Right lobe of liver (tissue), 6 donors: ENCODE measurements around the gene PAK5. TPM values are rescaled to one million over a fixed set of nuclear protein-coding genes. Genes with fewer than 3 reads are reported as not detected.

ENCODE experiments used
- ATAC-seq, 4 donors: fragments of 200-7000 bp; cut with Tn5 transposase; one replicate each; pipeline ENCODE4 v1.9.1; 2020; ENCODE audit warnings: mild to moderate bottlenecking in 4 of 4, moderate library complexity in 4 of 4
- DNase-seq, 3 donors: peaks; one replicate each; pipeline ENCODE4 v3.0.0-alpha.2; 2020
- H3K27ac ChIP-seq, 3 donors: fragments of 200-600 bp; one replicate each; pipeline ENCODE4 v1.8.0; 2022
- H3K27me3 ChIP-seq, 2 donors: fragments of 200-600 bp; one replicate each; pipeline ENCODE4 v1.8.0; 2022
- H3K36me3 ChIP-seq, 4 donors: fragments of 200-600 bp; sonication (generic) in 1 of 4; one replicate each; pipeline versions ENCODE4 v1.5.1 to v1.8.0; 2017 to 2022; ENCODE audit warnings: control low read depth in 1 of 4
- H3K4me1 ChIP-seq, 4 donors: fragments of 200-600 bp; sonication (generic) in 1 of 4; one replicate each; pipeline versions ENCODE4 v1.5.1 to v1.8.0; 2017 to 2022; ENCODE audit warnings: control low read depth in 1 of 4
- H3K4me3 ChIP-seq, 3 donors: fragments of 200-600 bp; one replicate each; pipeline ENCODE4 v1.8.0; 2022
- H3K9me3 ChIP-seq, 4 donors: fragments of 200-600 bp; sonication (generic) in 1 of 4; one replicate each; pipeline versions ENCODE4 v1.5.1 to v1.8.0; 2017 to 2022; ENCODE audit warnings: control low read depth in 1 of 4
- POLR2A ChIP-seq: fragments of 450-650 bp; IDR thresholded peaks from one replicate; pipeline ENCODE4 v1.6.1; 2017; ENCODE audit warnings: antibody characterized with exemption, mild to moderate bottlenecking
- WGBS: methylation state at CpG from one replicate; pipeline ENCODE4 v1.1.6; 2018; ENCODE audit warnings: low coverage, low lambda C conversion rate; ENCODE audit not compliant: insufficient coverage; ENCODE audit errors: missing lambda C conversion rate; 5-methylcytosine and 5-hydroxymethylcytosine counted together
- intact Hi-C, 2 donors: fragments of 100-400 bp; cut with DNase I; formaldehyde crosslinking; loops; one replicate each; pipeline versions ENCODE4 v1.11.2 to v1.14.1; 2022
- total RNA-seq, 6 experiments: library from RNA; depleted of rRNA in 2 of 6; stranded (reverse); fragments of >200 nt in 2 of 6; fragmentation: NEBNext Ultra II Directional in 3 of 6; extraction: Animal tissue kit (Norgen Biotek cat#: 25700) in 3 of 6; gene quantifications; one replicate each; pipeline versions ENCODE4 v1.1.0 to v1.2.4, GENCODE V29; 2016 to 2023
- TF ChIP-seq, protein P1 (sequence below), 4 donors: fragments of 200-600 bp in 3 of 4; fragments of 450-650 bp in 1 of 4; IDR thresholded peaks; one replicate each; pipeline versions ENCODE4 v1.5.1 to v1.8.0; 2016 to 2022; ENCODE audit warnings: antibody characterized with exemption in 4 of 4, mild to moderate bottlenecking in 2 of 4
- donor health status: DM: no; HTN: yes; CAD: no.
- donor health status: DM: no; HTN: no; CAD: no.
- donor health status: DM: no; HTN: no; CAD: no.
- donor health status: DM: no; HTN: yes; CAD: no.
- donor health status: DM: no; HTN: yes; CAD: no.

Gene PAK5
- total RNA-seq, 6 experiments from 2014 or later: 0.05 to 0.07 TPM; not detected in 4

DNA sequence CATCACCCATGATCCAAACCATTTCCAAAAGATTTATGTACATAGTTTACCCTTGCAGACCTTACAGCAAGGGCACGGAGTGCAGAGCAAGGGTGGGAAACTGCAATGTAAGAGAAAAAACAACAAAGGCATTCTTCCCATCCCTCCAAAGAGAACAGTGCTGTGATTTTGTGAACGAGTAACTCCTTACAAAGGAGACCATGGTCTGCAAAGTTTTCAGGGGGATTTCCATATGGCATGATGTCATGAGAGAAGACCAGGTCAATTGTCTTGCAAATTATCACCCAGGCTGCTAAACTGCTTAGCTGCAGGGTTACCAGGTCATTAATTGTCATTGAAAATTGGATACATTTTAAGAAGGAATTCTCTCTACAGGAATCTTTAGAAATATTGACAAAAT is 266.2 kb downstream of the PAK5 start:
- intact Hi-C loops: no loop called here
- Histone ChIP-seq H3K27me3 (no peaks in the 10 kb centered on the region), H3K9me3 (no peaks in the 10 kb centered on the region), H3K4me1 (no peaks in the 10 kb centered on the region), H3K36me3 (no peaks in the 10 kb centered on the region), H3K4me3 (no peak overlapping the region), H3K27ac (no peak overlapping the region)
- 7% methylated on average over 2 of the region's 2 CpGs for WGBS
- TF ChIP-seq, protein P1, sequence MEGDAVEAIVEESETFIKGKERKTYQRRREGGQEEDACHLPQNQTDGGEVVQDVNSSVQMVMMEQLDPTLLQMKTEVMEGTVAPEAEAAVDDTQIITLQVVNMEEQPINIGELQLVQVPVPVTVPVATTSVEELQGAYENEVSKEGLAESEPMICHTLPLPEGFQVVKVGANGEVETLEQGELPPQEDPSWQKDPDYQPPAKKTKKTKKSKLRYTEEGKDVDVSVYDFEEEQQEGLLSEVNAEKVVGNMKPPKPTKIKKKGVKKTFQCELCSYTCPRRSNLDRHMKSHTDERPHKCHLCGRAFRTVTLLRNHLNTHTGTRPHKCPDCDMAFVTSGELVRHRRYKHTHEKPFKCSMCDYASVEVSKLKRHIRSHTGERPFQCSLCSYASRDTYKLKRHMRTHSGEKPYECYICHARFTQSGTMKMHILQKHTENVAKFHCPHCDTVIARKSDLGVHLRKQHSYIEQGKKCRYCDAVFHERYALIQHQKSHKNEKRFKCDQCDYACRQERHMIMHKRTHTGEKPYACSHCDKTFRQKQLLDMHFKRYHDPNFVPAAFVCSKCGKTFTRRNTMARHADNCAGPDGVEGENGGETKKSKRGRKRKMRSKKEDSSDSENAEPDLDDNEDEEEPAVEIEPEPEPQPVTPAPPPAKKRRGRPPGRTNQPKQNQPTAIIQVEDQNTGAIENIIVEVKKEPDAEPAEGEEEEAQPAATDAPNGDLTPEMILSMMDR (IDR thresholded peaks at IDR 0.05): no peak
- TF ChIP-seq POLR2A: no peak
- DNase-seq: no peak
- ATAC-seq: no peak

DNA sequence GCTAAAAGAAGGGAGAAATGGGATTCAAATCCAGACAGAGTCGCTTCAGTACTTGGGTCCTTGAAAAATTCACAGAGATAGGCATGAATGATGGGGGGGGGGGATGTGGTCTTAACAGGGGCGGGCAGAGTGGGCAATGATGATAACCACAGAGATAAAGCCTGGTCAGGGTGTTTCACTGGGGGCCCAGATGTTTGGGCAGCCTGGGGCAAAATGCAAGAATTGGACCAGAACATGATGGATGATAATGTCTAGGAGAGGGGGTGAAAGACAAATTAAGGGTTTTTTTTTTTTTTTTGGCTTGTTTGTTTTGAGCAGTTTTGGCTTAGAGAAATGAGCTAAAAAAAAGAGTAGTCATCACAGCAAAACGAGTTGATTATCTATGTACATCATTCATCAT is 267.1 kb downstream of the PAK5 start:
- no peaks in the 10 kb centered on the region for H3K36me3 ChIP-seq
- no peak overlapping the region for H3K4me3 ChIP-seq
- intact Hi-C loops: no loop called here
- DNase-seq (no peak), ATAC-seq (no peak)
- no peaks in the 10 kb centered on the region for H3K9me3 ChIP-seq
- no peaks in the 10 kb centered on the region for H3K27me3 ChIP-seq
- 36% methylated on average over 3 of the region's 3 CpGs for WGBS
- H3K27ac ChIP-seq: no peak overlapping the region
- TF ChIP-seq POLR2A: no peak
- TF ChIP-seq, protein P1 (IDR thresholded peaks at IDR 0.05): no peak
- no peaks in the 10 kb centered on the region for H3K4me1 ChIP-seq

DNA sequence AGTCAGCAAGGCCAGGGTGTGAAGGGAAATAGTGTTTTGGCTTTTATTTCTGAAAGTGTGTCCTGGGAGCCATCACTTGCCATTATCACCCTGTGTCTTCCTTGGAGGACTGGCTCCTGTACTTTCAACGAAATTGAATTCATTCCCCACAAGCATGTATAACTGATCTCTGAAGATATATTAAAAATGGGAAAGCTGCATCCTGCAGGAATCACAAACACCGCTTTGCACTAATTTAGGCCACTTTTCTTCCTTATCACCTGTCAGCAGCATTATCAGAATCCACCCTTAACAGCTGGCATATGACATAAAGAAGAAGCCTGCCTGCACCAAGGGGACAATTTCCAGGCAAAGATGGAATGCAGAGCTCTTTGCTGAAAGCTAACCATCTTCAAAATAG is 268.3 kb downstream of the PAK5 start:
- Histone ChIP-seq H3K27ac (no peak overlapping the region), H3K4me3 (no peak overlapping the region), H3K4me1 (no peaks in the 10 kb centered on the region), H3K27me3 (no peaks in the 10 kb centered on the region), H3K36me3 (no peaks in the 10 kb centered on the region), H3K9me3 (no peaks in the 10 kb centered on the region)
- WGBS: 32% methylated on average over 2 of the region's 2 CpGs
- no peak for ATAC-seq
- TF ChIP-seq, protein P1 (IDR thresholded peaks at IDR 0.05): no peak
- TF ChIP-seq POLR2A: no peak
- DNase-seq: no peak
- intact Hi-C loops: no loop called here

DNA sequence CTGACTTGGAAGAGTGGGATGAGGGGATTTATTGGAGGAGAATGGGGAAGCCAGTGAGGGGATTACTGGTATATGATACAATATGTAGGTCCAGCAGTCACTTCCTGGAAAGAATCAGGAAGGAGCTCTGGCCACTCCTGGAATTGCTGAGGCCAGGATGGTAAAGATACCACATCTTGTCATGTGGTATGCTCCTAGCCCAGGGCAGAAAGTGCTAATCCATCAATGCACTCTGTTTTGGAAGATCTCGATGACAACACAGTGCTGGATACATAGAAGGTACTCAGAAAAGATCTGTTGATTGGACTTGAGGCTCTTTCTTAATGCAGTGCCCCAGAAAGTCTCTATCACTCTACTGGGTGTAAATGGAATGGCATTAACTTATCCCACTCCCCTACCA is 271.9 kb downstream of the PAK5 start:
- Histone ChIP-seq H3K4me1 (no peaks in the 10 kb centered on the region), H3K36me3 (no peaks in the 10 kb centered on the region), H3K4me3 (no peak overlapping the region), H3K27ac (no peak overlapping the region), H3K9me3 (no peaks in the 10 kb centered on the region), H3K27me3 (no peaks in the 10 kb centered on the region)
- TF ChIP-seq POLR2A: no peak
- TF ChIP-seq, protein P1 (IDR thresholded peaks at IDR 0.05): no peak
- ATAC-seq (no peak), DNase-seq (no peak)
- intact Hi-C loops: no loop called here
- 71% methylated on average over 1 of the region's 1 CpG for WGBS

DNA sequence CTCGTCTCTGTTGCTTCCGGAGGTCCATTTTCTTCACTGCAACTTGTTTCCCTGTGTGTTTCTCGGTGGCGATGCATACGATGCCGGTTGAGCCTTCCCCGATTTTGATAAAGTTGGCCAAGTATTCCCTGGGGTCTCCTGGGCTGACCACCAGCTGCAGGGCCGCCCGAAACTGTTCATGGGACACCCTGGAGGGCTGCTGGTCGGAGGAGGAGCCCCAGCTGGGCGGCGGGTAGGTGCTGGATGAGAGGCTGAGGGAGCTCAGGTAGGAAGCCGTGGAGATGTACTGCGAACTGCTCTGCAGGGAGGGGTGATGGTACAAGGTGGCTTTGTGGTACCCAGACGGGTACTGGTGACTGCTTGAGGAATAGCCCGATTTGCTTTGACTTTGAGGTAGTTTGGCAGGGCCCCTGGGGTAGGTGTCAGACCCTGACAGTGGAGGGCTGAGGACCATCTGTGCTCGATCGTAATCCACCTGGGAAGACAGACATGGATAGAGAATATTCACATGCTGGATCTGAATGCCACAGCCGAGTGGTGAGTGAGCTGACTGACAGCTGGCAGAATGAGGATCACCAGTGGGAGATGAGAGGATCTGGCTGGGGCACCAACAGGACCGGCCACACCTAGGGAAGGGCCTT is 272.8 kb downstream of the PAK5 start:
- Histone ChIP-seq H3K4me3 (no peak overlapping the region), H3K4me1 (no peaks in the 10 kb centered on the region), H3K27me3 (no peaks in the 10 kb centered on the region), H3K9me3 (no peaks in the 10 kb centered on the region), H3K27ac (no peak overlapping the region), H3K36me3 (no peaks in the 10 kb centered on the region)
- TF ChIP-seq, protein P1 (IDR thresholded peaks at IDR 0.05): no peak
- 74% methylated on average over 16 of the region's 20 CpGs for WGBS
- intact Hi-C loops: no loop called here
- no peak for ATAC-seq
- DNase-seq: no peak
